ENCODE data around the gene C1orf232.

C1orf232 gene

DNA sequence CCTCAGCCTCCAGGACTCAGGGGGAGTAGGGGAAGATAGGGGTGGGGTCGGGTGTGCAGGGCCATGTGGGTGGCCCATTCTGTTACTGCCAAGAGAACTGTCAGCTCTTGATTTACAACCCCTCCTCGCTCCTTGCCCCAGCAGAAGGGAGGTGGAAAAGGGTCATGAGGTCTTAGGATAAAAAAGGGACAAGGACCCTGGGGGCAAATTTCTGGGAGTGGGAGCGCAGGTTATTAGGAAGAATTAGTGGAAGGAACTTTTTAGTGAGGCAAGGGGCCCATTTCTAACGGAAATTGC is 9.1 kb downstream of the C1orf232 start:
- H3K79me2 ChIP-seq = no peaks in the 10 kb centered on the region
- no peak overlapping the region for H3K4me2 ChIP-seq (ENCODE audit: low read length)
- peak overlapping the region; percentile 29 for H3K4me3 ChIP-seq (ENCODE audit: low read depth, low read length)
- H3K36me3 ChIP-seq (ENCODE audit: control insufficient read depth, insufficient read depth, low read length) = no peaks in the 10 kb centered on the region
- H3K9me3 ChIP-seq (ENCODE audit: control insufficient read depth, low read length) = no peaks in the 10 kb centered on the region
- H3K27me3 ChIP-seq (ENCODE audit: control insufficient read depth, insufficient read depth, low read length) = no peaks in the 10 kb centered on the region
- TF ChIP-seq, protein P1, sequence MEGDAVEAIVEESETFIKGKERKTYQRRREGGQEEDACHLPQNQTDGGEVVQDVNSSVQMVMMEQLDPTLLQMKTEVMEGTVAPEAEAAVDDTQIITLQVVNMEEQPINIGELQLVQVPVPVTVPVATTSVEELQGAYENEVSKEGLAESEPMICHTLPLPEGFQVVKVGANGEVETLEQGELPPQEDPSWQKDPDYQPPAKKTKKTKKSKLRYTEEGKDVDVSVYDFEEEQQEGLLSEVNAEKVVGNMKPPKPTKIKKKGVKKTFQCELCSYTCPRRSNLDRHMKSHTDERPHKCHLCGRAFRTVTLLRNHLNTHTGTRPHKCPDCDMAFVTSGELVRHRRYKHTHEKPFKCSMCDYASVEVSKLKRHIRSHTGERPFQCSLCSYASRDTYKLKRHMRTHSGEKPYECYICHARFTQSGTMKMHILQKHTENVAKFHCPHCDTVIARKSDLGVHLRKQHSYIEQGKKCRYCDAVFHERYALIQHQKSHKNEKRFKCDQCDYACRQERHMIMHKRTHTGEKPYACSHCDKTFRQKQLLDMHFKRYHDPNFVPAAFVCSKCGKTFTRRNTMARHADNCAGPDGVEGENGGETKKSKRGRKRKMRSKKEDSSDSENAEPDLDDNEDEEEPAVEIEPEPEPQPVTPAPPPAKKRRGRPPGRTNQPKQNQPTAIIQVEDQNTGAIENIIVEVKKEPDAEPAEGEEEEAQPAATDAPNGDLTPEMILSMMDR (IDR thresholded peaks at IDR 0.05) = no peak
- no peak overlapping the region for H2AFZ ChIP-seq
- H3K9ac ChIP-seq = no peak overlapping the region
- H3K4me1 ChIP-seq = no peaks in the 10 kb centered on the region
- H3K27ac ChIP-seq = no peak overlapping the region

DNA sequence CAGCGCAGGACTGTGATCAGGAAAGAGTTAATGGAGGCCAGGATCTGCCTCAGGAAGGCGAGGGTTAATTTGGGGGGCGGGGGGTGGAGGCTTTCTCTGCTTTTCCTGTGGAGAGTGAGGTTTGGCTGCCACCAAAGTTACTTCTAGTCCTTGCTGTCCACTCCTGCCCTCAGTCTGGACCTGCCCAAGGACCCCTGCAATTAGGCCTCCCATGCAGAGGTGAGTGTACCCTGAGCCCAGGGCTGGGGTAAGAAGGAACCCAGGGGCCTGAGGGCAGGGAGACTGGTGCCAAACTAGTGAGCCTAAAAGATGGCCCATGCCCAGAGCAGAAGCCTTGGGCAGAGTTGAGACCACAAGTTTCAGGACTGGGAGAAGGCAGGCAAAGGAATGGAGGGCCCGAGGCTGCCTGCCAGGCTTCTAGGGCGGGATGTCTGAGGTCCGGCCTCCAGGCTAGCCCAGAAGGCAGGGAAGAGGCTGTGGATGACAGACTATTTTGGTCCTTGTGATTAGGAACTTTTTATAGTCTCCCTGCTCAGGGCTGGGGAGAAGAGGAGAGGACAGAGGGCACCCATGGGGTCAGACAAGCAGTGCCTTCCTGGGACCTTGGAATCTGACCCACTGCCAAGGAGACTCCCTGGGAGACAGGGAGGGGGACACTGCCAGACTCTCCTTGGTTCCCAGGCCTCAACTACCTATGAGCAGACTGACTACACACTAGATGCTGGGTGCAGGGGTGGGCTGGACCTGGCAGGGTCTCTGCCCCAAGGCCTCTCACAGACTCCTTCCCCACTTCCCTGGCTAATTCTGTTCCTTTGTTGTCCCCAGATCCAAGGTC is 9.6 kb downstream of the C1orf232 start, which contains the start of gene FAM110D:
FAM110D (plus strand) TSS at position 172 of the 835 bp plus-strand sequence. CDS start 2,213 bp downstream, outside the sequence.
- TF ChIP-seq, protein P1 (IDR thresholded peaks at IDR 0.05) = no peak
- Histone ChIP-seq H3K4me1 (no peaks in the 10 kb centered on the region), H2AFZ (no peak within 1 kb of the TSS), H3K9me3 (ENCODE audit: control insufficient read depth, low read length) (no peaks in the 10 kb centered on the region), H3K27me3 (ENCODE audit: control insufficient read depth, insufficient read depth, low read length) (no peaks in the 10 kb centered on the region), H3K36me3 (ENCODE audit: control insufficient read depth, insufficient read depth, low read length) (no peaks in the 10 kb centered on the region), H3K27ac (peak within 1 kb of the TSS; percentile 39), H3K79me2 (no peaks in the 10 kb centered on the region), H3K9ac (no peak within 1 kb of the TSS), H3K4me3 (ENCODE audit: low read depth, low read length) (peak within 1 kb of the TSS; percentile 29), H3K4me2 (ENCODE audit: low read length) (no peak within 1 kb of the TSS)

DNA sequence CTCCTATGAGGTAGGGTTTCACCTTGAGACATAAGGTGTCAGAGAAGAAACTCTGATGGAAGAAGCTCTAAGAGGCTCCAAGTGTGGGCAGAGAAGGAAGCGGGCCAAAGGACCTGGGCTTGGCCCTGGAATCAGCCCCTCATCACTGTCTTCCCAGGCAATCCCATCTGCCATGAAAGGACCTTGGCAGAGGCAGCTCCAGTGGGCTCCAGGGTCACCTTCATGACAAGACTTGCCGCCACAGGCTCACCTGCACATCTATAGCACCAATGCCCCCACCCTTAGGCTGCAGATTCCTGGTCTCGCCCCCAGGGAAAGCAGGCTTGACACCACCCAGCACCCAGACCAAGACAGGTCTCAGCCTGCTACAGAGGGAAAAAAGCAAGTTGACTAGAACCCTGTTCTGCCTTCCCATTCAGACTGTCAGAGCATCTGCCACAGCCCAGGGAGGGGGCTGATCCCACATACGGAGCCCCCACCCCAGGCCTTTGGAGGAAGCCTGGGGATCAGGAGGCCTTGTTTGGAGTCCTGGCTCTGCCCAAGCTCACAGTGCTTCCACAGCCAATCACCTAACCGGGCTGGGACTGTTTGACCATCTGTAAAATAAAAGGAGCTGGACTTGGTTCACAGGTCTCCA is 10.4 kb downstream of the C1orf232 start:
- Histone ChIP-seq H3K27me3 (ENCODE audit: control insufficient read depth, insufficient read depth, low read length) (no peaks in the 10 kb centered on the region), H3K4me3 (ENCODE audit: low read depth, low read length) (no peak overlapping the region)

DNA sequence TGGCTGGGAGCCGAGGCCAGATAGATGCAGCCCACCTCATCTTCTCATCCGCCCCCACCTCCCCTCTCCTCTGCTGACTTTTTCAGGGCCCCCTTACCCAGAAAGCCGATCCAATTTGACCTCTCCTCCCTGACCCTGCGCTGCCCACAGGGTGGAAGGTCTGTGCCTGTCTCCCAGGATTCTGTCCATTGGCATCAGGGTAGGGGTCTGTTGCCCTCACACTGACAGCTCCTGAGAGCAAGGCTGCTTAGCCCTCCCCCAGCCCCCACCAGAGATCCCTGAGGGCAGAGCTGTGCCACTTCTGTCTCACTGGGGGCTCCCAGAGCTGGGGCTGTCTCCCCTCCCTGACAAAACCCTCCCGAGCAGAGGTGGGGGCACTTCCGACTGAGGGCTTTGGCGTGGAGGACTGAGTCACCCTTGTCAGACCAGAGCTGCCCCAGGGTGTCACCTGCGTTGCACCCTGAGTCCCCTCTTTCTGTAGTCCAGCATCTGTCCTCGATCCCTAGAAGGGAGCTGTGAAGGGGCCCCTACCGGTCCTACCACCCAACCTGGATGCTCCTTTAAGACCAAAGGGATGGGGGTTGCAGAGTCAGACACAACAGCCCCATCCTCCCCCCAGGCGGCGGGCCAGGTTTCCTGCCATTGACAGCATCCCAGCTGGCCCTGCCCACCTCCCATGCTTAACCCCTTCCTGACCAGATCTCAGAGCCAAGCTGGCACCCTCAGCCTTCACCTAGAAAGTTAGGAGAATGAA is 12.3 kb downstream of the C1orf232 start:
- Histone ChIP-seq H3K4me1 (no peaks in the 10 kb centered on the region), H3K4me3 (ENCODE audit: low read depth, low read length) (no peak overlapping the region), H3K36me3 (ENCODE audit: control insufficient read depth, insufficient read depth, low read length) (no peaks in the 10 kb centered on the region), H3K9ac (no peak overlapping the region), H3K4me2 (ENCODE audit: low read length) (peak overlapping the region; percentile 34), H2AFZ (no peak overlapping the region), H3K9me3 (ENCODE audit: control insufficient read depth, low read length) (no peaks in the 10 kb centered on the region), H3K79me2 (no peaks in the 10 kb centered on the region), H3K27me3 (ENCODE audit: control insufficient read depth, insufficient read depth, low read length) (no peaks in the 10 kb centered on the region), H3K27ac (peak overlapping the region; percentile 68)
- TF ChIP-seq, protein P1 (IDR thresholded peaks at IDR 0.05) = no peak

More for the DNA sequence above, 10.4 kb downstream of the C1orf232 start:
- H3K9ac ChIP-seq = no peak overlapping the region
- H3K36me3 ChIP-seq (ENCODE audit: control insufficient read depth, insufficient read depth, low read length) = no peaks in the 10 kb centered on the region
- TF ChIP-seq, protein P1 (IDR thresholded peaks at IDR 0.05) = no peak
- H2AFZ ChIP-seq = no peak overlapping the region
- no peaks in the 10 kb centered on the region for H3K4me1 ChIP-seq
- H3K79me2 ChIP-seq = no peaks in the 10 kb centered on the region
- H3K4me2 ChIP-seq (ENCODE audit: low read length) = no peak overlapping the region
- H3K27ac ChIP-seq = peak overlapping the region; percentile 39
- H3K9me3 ChIP-seq (ENCODE audit: control insufficient read depth, low read length) = no peaks in the 10 kb centered on the region

Measured in parathyroid adenoma (tissue), 2 donors.